Iris pigment epithelial cell (primary cell): ENCODE measurements around the gene CHCHD3.

Experiments
- DNase-seq: peaks from one replicate; pipeline ENCODE4 v3.0.0-alpha.2; 2011; ENCODE audit warnings: low read depth

Gene CHCHD3

GRCh38 chr7:132810561-132810960 is 271.3 kb downstream of the CHCHD3 start:
- no peak for DNase-seq

- no peak for DNase-seq
These were observed 275.1 kb downstream of the CHCHD3 start for GRCh38 chr7:132806834-132807233.

GRCh38 chr7:132805766-132806165 is 276.1 kb downstream of the CHCHD3 start:
- no peak for DNase-seq

- DNase-seq = no peak
These were observed 276.9 kb downstream of the CHCHD3 start for GRCh38 chr7:132804849-132805485.

- no peak for DNase-seq
These were observed 281.4 kb downstream of the CHCHD3 start for GRCh38 chr7:132800522-132800921.

GRCh38 chr7:132799081-132799413 is 282.8 kb downstream of the CHCHD3 start:
- DNase-seq = no peak

GRCh38 chr7:132797152-132797551 is 284.7 kb downstream of the CHCHD3 start:
- no peak for DNase-seq

- DNase-seq = no peak
These were observed 288.4 kb downstream of the CHCHD3 start for GRCh38 chr7:132793474-132793873.

GRCh38 chr7:132791036-132791435 is 290.9 kb downstream of the CHCHD3 start:
- no peak for DNase-seq

GRCh38 chr7:132790104-132790503 is 291.8 kb downstream of the CHCHD3 start:
- no peak for DNase-seq

- no peak for DNase-seq
These were observed 292.6 kb downstream of the CHCHD3 start for GRCh38 chr7:132789281-132789680.

- no peak for DNase-seq
These were observed 296.0 kb downstream of the CHCHD3 start for GRCh38 chr7:132785870-132786269.

- DNase-seq = no peak
These were observed 297.5 kb downstream of the CHCHD3 start for GRCh38 chr7:132784406-132784805.

GRCh38 chr7:132783824-132784223 is 298.1 kb downstream of the CHCHD3 start:
- DNase-seq = peak; percentile 92

- DNase-seq = peak; percentile 82
These were observed 298.9 kb downstream of the CHCHD3 start for GRCh38 chr7:132782777-132783640.

GRCh38 chr7:132780822-132781221 is 301.1 kb downstream of the CHCHD3 start:
- no peak for DNase-seq

GRCh38 chr7:132779164-132779563 is 302.7 kb downstream of the CHCHD3 start:
- no peak for DNase-seq

- no peak for DNase-seq
These were observed 303.1 kb downstream of the CHCHD3 start for GRCh38 chr7:132778761-132779160.

- no peak for DNase-seq
These were observed 303.9 kb downstream of the CHCHD3 start for GRCh38 chr7:132777956-132778355.

GRCh38 chr7:132777414-132777813 is 304.5 kb downstream of the CHCHD3 start:
- no peak for DNase-seq

GRCh38 chr7:132776048-132776620 is 305.8 kb downstream of the CHCHD3 start:
- no peak for DNase-seq

GRCh38 chr7:132773527-132773956 is 308.3 kb downstream of the CHCHD3 start:
- peak; percentile 78 for DNase-seq

GRCh38 chr7:132771301-132771730 is 310.6 kb downstream of the CHCHD3 start:
- DNase-seq = no peak
